ENCODE data around the gene CSNK1A1. TPM values are rescaled to one million over a fixed set of nuclear protein-coding genes. Genes with fewer than 3 reads are reported as not detected.

Gene CSNK1A1
- total and polyA plus RNA-seq, 8 donors = 60.5 to 408 (median 178) TPM

GRCh38 chr5:149452665-149453617, 98.3 kb downstream of the CSNK1A1 start:
- intact Hi-C loops (cut with DNase I; ENCODE audit: low total_unique reads) = no loop called here
- TF ChIP-seq POLR2AphosphoS5 (IDR thresholded peaks at IDR 0.05) (peak in 2 of 3 donors; percentile 57 to 74), EP300 (IDR thresholded peaks at IDR 0.05) (no peak), POLR2A (IDR thresholded peaks at IDR 0.05) (no peak), CTCF (IDR thresholded peaks at IDR 0.05) (peak in 1 of 7 experiments; percentile 1)

GRCh38 chr5:149452007-149452664, 99.1 kb downstream of the CSNK1A1 start:
- no peaks in the 10 kb centered on the region for H3K36me3 ChIP-seq
- H3K4me1 ChIP-seq = peaks cover 49 to 88% (median 72%) of the 10 kb centered on the region in 4 donors
- H3K4me3 ChIP-seq = no peak overlapping the region
- no peaks in the 10 kb centered on the region for H3K9me3 ChIP-seq
- no peaks in the 10 kb centered on the region for H3K27me3 ChIP-seq
- intact Hi-C loops (cut with DNase I; ENCODE audit: low total_unique reads) = no loop called here
- DNase-seq = peak; percentile 84 to 93
- TF ChIP-seq EP300 (IDR thresholded peaks at IDR 0.05) (peak; percentile 56), CTCF (IDR thresholded peaks at IDR 0.05) (peak in 1 of 7 experiments; percentile 12), POLR2AphosphoS5 (IDR thresholded peaks at IDR 0.05) (peak; percentile 73 to 94 (median 88)), POLR2A (IDR thresholded peaks at IDR 0.05) (no peak)
- peak overlapping the region; percentile 31 to 94 (median 89) for H3K27ac ChIP-seq
- 7 to 28% (median 13%) methylated on average over 9 to 11 of the region's 11 CpGs for WGBS, 5 donors

More at GRCh38 chr5:149452665-149453617, 98.3 kb downstream of the CSNK1A1 start:
- H3K4me3 ChIP-seq = no peak overlapping the region
- 59 to 77% (median 70%) methylated on average over 16 of the region's 16 CpGs for WGBS, 5 donors
- DNase-seq = peak in 1 of 2 donors; percentile 59
- no peaks in the 10 kb centered on the region for H3K27me3 ChIP-seq
- peaks cover 49 to 85% (median 70%) of the 10 kb centered on the region in 4 donors for H3K4me1 ChIP-seq
- no peaks in the 10 kb centered on the region for H3K9me3 ChIP-seq
- no peaks in the 10 kb centered on the region for H3K36me3 ChIP-seq
- H3K27ac ChIP-seq = peak overlapping the region; percentile 77 to 94 (median 89)

GRCh38 chr5:149450199-149450598, 101.0 kb downstream of the CSNK1A1 start:
- Histone ChIP-seq H3K27me3 (no peaks in the 10 kb centered on the region), H3K9me3 (no peaks in the 10 kb centered on the region), H3K4me1 (peaks cover 49 to 90% (median 63%) of the 10 kb centered on the region in 4 donors), H3K27ac (peak overlapping the region; percentile 31 to 94 (median 89)), H3K36me3 (no peaks in the 10 kb centered on the region), H3K4me3 (no peak overlapping the region)
- DNase-seq = peak; percentile 74 to 84
- TF ChIP-seq CTCF (IDR thresholded peaks at IDR 0.05) (no peak), EP300 (IDR thresholded peaks at IDR 0.05) (no peak), POLR2AphosphoS5 (IDR thresholded peaks at IDR 0.05) (peak; percentile 49 to 75 (median 67)), POLR2A (IDR thresholded peaks at IDR 0.05) (no peak)
- WGBS, 5 donors = 16 to 31% (median 23%) methylated on average over 3 of the region's 3 CpGs
- intact Hi-C loops (cut with DNase I; ENCODE audit: low total_unique reads) = no loop called here
